ELR (cell line): ENCODE measurements around the gene SORBS1.

ENCODE experiments used
- DNase-seq: peaks from one replicate; pipeline ENCODE4 v3.0.0-alpha.2; 2015; ENCODE audit warnings: low read depth

The SORBS1 gene

GRCh38 chr10:95265572-95265971, 295.6 kb downstream of the SORBS1 start:
- DNase-seq, result no peak

- DNase-seq, result peak; percentile 27
Measured at GRCh38 chr10:95264227-95265051, 296.7 kb downstream of the SORBS1 start.

- DNase-seq, result no peak
Measured at GRCh38 chr10:95263864-95264226, 297.3 kb downstream of the SORBS1 start.

DNA sequence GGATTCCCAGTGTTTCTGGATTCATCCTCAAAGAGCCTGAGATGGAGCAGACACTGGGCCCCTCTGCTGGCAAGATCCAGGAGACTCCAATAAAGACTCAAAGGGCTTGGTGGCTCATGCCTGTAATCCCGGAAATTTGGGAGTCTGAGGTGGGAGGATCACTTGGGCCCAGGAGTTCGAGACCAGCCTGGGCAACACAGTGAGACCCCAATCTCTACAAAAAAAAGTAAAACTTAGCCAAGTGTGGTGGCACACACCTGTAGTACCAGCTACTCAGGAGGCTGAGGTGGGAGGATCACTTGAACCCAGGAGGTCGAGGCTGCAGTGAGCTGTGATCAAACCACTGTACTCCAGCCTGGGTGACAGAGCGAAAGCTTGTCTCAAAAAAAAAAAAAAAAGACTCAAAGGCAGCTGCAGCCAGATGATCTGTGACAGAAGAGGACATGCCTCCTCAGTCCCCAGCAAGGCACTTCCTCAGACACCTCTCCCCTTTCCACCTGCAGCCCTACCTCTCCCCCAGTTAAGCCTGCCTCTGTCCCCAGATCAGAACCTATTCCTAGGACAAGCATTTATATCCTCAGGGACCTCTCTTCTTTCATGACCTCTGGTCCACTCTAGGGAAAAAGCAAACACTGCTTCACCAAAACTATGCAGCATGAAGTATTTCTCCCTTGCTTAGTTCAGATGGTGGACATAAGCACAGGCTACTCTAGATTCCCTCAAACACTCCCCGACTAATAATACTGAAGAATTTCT, 298.2 kb downstream of the SORBS1 start:
- no peak for DNase-seq

GRCh38 chr10:95261926-95262325, 299.2 kb downstream of the SORBS1 start:
- no peak for DNase-seq
